ENCODE measurements around the gene CCDC85A. TPM values are rescaled to one million over a fixed set of nuclear protein-coding genes. Genes with fewer than 3 reads are reported as not detected.

Gene CCDC85A
- total and polyA plus RNA-seq, 2 of the 4 experiments (the other 2 are of a cell fraction): 1.1 to 2.2 TPM

DNA sequence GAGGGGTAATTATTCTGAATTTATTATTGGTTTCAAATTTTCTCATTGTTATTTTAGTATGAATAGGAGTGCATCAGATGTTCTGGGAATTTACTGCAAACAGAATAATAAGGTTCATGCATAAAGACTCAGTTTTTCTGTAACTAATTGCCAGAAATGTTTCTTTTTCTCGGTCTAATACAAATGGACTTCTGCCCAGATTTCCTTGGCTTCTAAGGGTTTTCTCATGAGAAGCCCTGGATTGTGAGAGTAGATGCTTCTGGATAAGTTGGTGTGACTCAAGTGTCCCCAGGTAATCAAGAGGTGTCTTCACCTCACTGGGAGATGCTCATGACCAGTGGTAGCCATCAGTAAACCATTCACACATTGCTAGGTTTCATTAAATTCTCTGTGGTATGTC lies 78.5 kb downstream of the CCDC85A start:
- no peak overlapping the region for H2AFZ ChIP-seq (replicated peaks; ENCODE audit: low read length, poor library complexity)
- no peaks in the 10 kb centered on the region for H3K9me3 ChIP-seq (ENCODE audit: control insufficient read depth, insufficient read depth, low read length)
- CTCF ChIA-PET: no interaction called here
- ATAC-seq (ENCODE audit: low read depth): no peak
- no peak overlapping the region for H2BK15ac ChIP-seq (ENCODE audit: low read depth, low read length)
- dilution Hi-C loops (cut with HindIII; ENCODE audit: low sequenced_read_pairs, unreplicated experiment) (no loop called here), intact Hi-C loops (cut with micrococcal nuclease) (no loop called here), in situ Hi-C loops (cut with MboI; ENCODE audit: low sequenced_read_pairs) (no loop called here)
- POLR2A ChIA-PET (ENCODE audit: unreplicated experiment): no interaction called here
- no peak overlapping the region for H3K4me2 ChIP-seq (ENCODE audit: low read depth, low read length)
- H4K8ac ChIP-seq (ENCODE audit: low read depth in 2 of 2, low read length in 2 of 2): no peak overlapping the region
- H3K9me1 ChIP-seq (ENCODE audit: insufficient read depth, low read length): no peaks in the 10 kb centered on the region
- H2BK5ac ChIP-seq (ENCODE audit: low read depth, low read length, poor library complexity, severe bottlenecking): no peak overlapping the region
- H3K56ac ChIP-seq (ENCODE audit: extremely low read depth, insufficient read depth, low read length): no peak overlapping the region
- BruUV-seq (replicated peaks): no TSS peak
- no peaks in the 10 kb centered on the region for H3K36me3 ChIP-seq (ENCODE audit: control insufficient read depth, insufficient read depth, low read length)
- H3K14ac ChIP-seq (replicated peaks; ENCODE audit: low read depth, low read length): no peak overlapping the region
- H3K9ac ChIP-seq (ENCODE audit: low read depth, low read length): no peak overlapping the region
- no peak for DNase-seq
- no peak overlapping the region for H4K91ac ChIP-seq (ENCODE audit: insufficient read depth, low read depth, low read length)
- no peaks in the 10 kb centered on the region for H3K27me3 ChIP-seq (ENCODE audit: control insufficient read depth, insufficient read depth, low read length)
- no peak for TF ChIP-seq BHLHE40 (IDR thresholded peaks at IDR 0.05; ENCODE audit: low read depth, low read length)
- no peak for TF ChIP-seq MAFK (IDR thresholded peaks at IDR 0.05; ENCODE audit: low read depth, low read length)
- no peak for TF ChIP-seq CTCF (conservative IDR thresholded peaks at IDR 0.05; ENCODE audit: low read depth, low read length)
- no peak for TF ChIP-seq FOS (IDR thresholded peaks at IDR 0.05; ENCODE audit: low read depth, low read length)
- no peak overlapping the region for H2AK9ac ChIP-seq (replicated peaks; ENCODE audit: low read depth, low read length, poor library complexity)
- H3K79me1 ChIP-seq (ENCODE audit: low read depth in 1 of 2, low read length in 2 of 2): no peaks in the 10 kb centered on the region
- H2BK120ac ChIP-seq (ENCODE audit: low read depth, low read length): no peak overlapping the region
- H3K4me3 ChIP-seq (ENCODE audit: insufficient read depth, low read depth, low read length): no peak overlapping the region
- H3K4me1 ChIP-seq (ENCODE audit: control insufficient read depth, insufficient read depth, low read length): no peaks in the 10 kb centered on the region
- H4K20me1 ChIP-seq (ENCODE audit: insufficient read depth, low read length): no peaks in the 10 kb centered on the region
- H3K27ac ChIP-seq (ENCODE audit: insufficient read depth, low read length): no peak overlapping the region
- no peak overlapping the region for H2AK5ac ChIP-seq (ENCODE audit: low read depth, low read length)
- H2BK20ac ChIP-seq (ENCODE audit: low read depth, low read length): no peak overlapping the region
- H3K18ac ChIP-seq (ENCODE audit: low read depth, low read length): no peak overlapping the region
- no peak overlapping the region for H3K4ac ChIP-seq (ENCODE audit: low read depth, low read length)
- no peak overlapping the region for H4K5ac ChIP-seq (ENCODE audit: low read depth, low read length)
- 40% methylated on average over 1 of the region's 1 CpG; no CpG with 5 or more reads in 1 of the 2 experiments for WGBS, 2 experiments (ENCODE audit: extremely low coverage in 2 of 2, insufficient read length in 1 of 2)
- H3K23ac ChIP-seq (ENCODE audit: low read depth, low read length): no peak overlapping the region

Data from IMR-90 (cell line).